ENCODE results near the gene GPC4.

DNA sequence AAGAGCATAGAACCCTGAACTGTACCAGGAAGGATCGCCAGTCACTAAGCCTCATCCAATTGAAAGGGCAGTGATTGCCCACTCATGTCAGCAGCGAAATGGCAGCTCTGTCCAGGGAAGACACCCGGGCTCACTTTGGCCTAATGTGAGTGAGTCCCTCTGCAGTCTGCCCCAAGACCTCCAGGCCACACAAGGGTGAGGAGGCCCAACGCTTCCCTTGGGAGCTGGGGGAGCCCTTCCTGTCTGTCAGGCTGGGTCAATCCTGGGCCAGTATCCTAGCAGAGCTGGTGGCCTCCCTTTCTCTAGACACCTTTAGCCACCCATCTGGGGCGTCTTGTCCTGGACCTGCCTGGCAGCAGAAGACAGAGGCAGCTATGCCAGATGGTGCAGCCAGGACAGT lies 39.6 kb upstream of the GPC4 start:
- TF ChIP-seq, protein P1, sequence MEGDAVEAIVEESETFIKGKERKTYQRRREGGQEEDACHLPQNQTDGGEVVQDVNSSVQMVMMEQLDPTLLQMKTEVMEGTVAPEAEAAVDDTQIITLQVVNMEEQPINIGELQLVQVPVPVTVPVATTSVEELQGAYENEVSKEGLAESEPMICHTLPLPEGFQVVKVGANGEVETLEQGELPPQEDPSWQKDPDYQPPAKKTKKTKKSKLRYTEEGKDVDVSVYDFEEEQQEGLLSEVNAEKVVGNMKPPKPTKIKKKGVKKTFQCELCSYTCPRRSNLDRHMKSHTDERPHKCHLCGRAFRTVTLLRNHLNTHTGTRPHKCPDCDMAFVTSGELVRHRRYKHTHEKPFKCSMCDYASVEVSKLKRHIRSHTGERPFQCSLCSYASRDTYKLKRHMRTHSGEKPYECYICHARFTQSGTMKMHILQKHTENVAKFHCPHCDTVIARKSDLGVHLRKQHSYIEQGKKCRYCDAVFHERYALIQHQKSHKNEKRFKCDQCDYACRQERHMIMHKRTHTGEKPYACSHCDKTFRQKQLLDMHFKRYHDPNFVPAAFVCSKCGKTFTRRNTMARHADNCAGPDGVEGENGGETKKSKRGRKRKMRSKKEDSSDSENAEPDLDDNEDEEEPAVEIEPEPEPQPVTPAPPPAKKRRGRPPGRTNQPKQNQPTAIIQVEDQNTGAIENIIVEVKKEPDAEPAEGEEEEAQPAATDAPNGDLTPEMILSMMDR (IDR thresholded peaks at IDR 0.05 in 2 of 3, conservative IDR thresholded peaks at IDR 0.05 in 1 of 3; ENCODE audit: insufficient read depth in 2 of 3, low read depth in 1 of 3, low read length in 3 of 3), result no peak
- TF ChIP-seq, protein P2, sequence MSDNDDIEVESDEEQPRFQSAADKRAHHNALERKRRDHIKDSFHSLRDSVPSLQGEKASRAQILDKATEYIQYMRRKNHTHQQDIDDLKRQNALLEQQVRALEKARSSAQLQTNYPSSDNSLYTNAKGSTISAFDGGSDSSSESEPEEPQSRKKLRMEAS (CRISPR knock-in tag; IDR thresholded peaks at IDR 0.05), result no peak
- TF ChIP-seq NFIC (IDR thresholded peaks at IDR 0.05) (no peak), BRCA1 (IDR thresholded peaks at IDR 0.05) (no peak), BRCA1 (CRISPR knock-in tag; IDR thresholded peaks at IDR 0.05) (no peak), TBL1XR1 (IDR thresholded peaks at IDR 0.05; ENCODE audit: low read length in 2 of 2) (no peak), HDAC6 (IDR thresholded peaks at IDR 0.05; ENCODE audit: low read depth, low read length) (no peak), HIVEP1 (CRISPR knock-in tag; IDR thresholded peaks at IDR 0.05) (no peak)
- TF ChIP-seq, protein P3, sequence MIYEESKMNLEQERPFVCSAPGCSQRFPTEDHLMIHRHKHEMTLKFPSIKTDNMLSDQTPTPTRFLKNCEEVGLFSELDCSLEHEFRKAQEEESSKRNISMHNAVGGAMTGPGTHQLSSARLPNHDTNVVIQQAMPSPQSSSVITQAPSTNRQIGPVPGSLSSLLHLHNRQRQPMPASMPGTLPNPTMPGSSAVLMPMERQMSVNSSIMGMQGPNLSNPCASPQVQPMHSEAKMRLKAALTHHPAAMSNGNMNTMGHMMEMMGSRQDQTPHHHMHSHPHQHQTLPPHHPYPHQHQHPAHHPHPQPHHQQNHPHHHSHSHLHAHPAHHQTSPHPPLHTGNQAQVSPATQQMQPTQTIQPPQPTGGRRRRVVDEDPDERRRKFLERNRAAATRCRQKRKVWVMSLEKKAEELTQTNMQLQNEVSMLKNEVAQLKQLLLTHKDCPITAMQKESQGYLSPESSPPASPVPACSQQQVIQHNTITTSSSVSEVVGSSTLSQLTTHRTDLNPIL (CRISPR knock-in tag; IDR thresholded peaks at IDR 0.05), result no peak

Measured in K562 (cell line).